Measurements from ENCODE around the gene SEMA5B.

DNA sequence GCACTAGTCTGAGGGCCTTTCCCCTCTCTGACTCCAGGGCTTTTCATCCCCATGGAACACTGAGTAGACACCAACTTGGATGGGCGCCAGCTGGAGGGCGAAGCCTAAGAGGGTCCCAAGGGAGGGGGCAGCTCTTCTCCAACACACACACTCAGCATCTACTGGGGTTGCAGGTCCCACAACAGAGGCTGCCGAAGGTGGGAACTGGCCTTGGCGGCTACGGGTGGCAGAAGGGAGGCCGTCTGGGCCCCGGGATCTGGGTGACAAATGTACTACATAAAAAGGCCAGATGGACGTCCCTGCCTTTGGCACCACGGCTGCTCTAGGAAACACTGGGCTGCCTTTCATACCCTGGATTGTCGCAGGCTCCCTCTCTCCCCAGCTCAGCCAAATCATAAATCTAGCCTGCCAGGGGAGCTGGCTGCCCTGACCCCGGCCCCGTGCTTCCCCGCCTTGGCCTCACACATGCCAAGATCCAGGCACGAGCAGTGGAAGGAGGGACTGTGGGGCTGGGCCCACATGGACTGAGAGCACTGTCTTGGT is 31.5 kb downstream of the SEMA5B start:
- TF ChIP-seq ZBTB7A (tag by site-specific recombination; IDR thresholded peaks at IDR 0.05; ENCODE audit: low read depth) = no peak
- TF ChIP-seq, protein P1, sequence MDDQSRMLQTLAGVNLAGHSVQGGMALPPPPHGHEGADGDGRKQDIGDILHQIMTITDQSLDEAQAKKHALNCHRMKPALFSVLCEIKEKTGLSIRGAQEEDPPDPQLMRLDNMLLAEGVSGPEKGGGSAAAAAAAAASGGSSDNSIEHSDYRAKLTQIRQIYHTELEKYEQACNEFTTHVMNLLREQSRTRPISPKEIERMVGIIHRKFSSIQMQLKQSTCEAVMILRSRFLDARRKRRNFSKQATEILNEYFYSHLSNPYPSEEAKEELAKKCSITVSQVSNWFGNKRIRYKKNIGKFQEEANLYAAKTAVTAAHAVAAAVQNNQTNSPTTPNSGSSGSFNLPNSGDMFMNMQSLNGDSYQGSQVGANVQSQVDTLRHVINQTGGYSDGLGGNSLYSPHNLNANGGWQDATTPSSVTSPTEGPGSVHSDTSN (CRISPR knock-in tag; IDR thresholded peaks at IDR 0.05) = no peak
- no peak for TF ChIP-seq ZNF324 (tag by site-specific recombination; IDR thresholded peaks at IDR 0.05)
- no peak for TF ChIP-seq ZBTB8A (tag by site-specific recombination; IDR thresholded peaks at IDR 0.05)

All from HEK293 (cell line).